Measurements from ENCODE around the gene MTHFSD. TPM values are rescaled to one million over a fixed set of nuclear protein-coding genes. Genes with fewer than 3 reads are reported as not detected.

The MTHFSD gene
- total RNA-seq, 4 donors from 2014 or later, result 9.0 to 23.2 (median 16.1) TPM

- TF ChIP-seq CTCF (IDR thresholded peaks at IDR 0.05; ENCODE audit: low read depth), result no peak
These were observed 74.6 kb downstream of the MTHFSD start for GRCh38 chr16:86480444-86480843.

Other genes with a start within 250 kb of the MTHFSD start
- gene FOXF1, start 44.7 kb downstream of the MTHFSD start, total RNA-seq, result under 1 TPM in 2 of 4 donors, not detected in 2; 0.44 to 0.98 TPM
- gene FOXC2, start 11.6 kb upstream of the MTHFSD start, total RNA-seq, result under 1 TPM in 1 of 4 donors, not detected in 3; 0.38 TPM
- gene FOXL1, start 23.3 kb upstream of the MTHFSD start, total RNA-seq, result not detected

Measured in subcutaneous adipose tissue (tissue), 4 donors.